Measurements from ENCODE around the gene COPS6.
A peak's percentile ranks its signal among the peaks of the same experiment; 100 is the strongest.

The COPS6 gene

GRCh38 chr7:100137851-100138760 is 49.3 kb downstream of the COPS6 start:
- H3K9me3 Mint-ChIP-seq: no peaks in the 10 kb centered on the region
- peaks cover 3% of the 10 kb centered on the region for H3K27me3 Mint-ChIP-seq
- DNase-seq (ENCODE audit: low spot score in 2 of 2) (no peak), ATAC-seq (ENCODE audit: low read depth) (peak; percentile 91)
- H3K4me3 Mint-ChIP-seq: peak overlapping the region; percentile 55
- no peaks in the 10 kb centered on the region for H3K36me3 Mint-ChIP-seq
- H3K27ac Mint-ChIP-seq: no peak overlapping the region
- H3K4me1 Mint-ChIP-seq: peaks cover 11% of the 10 kb centered on the region

- Mint-ChIP-seq H3K4me1 (peaks cover 11% of the 10 kb centered on the region), H3K4me3 (no peak overlapping the region), H3K27me3 (peaks cover 3% of the 10 kb centered on the region), H3K27ac (no peak overlapping the region), H3K9me3 (no peaks in the 10 kb centered on the region), H3K36me3 (no peaks in the 10 kb centered on the region)
- DNase-seq (ENCODE audit: low spot score in 2 of 2): no peak
- no peak for ATAC-seq (ENCODE audit: low read depth)
These were observed 52.8 kb downstream of the COPS6 start for GRCh38 chr7:100141555-100141949.

Measured in memory B cell (primary cell).